H9 (cell line): ENCODE measurements around the gene TYW1. TPM values are rescaled to one million over a fixed set of nuclear protein-coding genes. Genes with fewer than 3 reads are reported as not detected.
"Not testable (repeated sequence)": the region's sequence is repeated elsewhere in the genome, so short reads cannot be mapped to it uniquely, and the experiment has no call there.

Experiments used
- DNase-seq: peaks from one replicate; pipeline ENCODE4 v3.0.0-alpha.2; 2017
- H2AFZ ChIP-seq: one replicate; pipeline ENCODE4 v1.6.1; 2013; ENCODE audit warnings: mild to moderate bottlenecking, low read length, control low read depth, moderate library complexity
- H2AK5ac ChIP-seq: 2 replicates; pipeline ENCODE4 v1.6.1; 2013; ENCODE audit warnings: low read length, control low read depth, mixed read lengths; ENCODE audit not compliant: insufficient read length
- H2BK120ac ChIP-seq: one replicate; pipeline ENCODE4 v1.6.1; 2013; ENCODE audit warnings: low read depth, mild to moderate bottlenecking, low read length, control low read depth, inconsistent platforms; ENCODE audit not compliant: poor library complexity, severe bottlenecking
- H2BK12ac ChIP-seq: 2 replicates; pipeline ENCODE4 v1.6.1; 2013; ENCODE audit warnings: low read length, control low read depth, mixed read lengths, low read depth; ENCODE audit not compliant: insufficient read length
- H2BK15ac ChIP-seq: 2 replicates; pipeline ENCODE4 v1.6.1; 2013; ENCODE audit warnings: low read depth, low read length, control low read depth
- H2BK20ac ChIP-seq: one replicate; pipeline ENCODE4 v1.6.1; 2013; ENCODE audit warnings: low read depth, mild to moderate bottlenecking, low read length, control low read depth, inconsistent platforms; ENCODE audit not compliant: poor library complexity, severe bottlenecking
- H2BK5ac ChIP-seq: 2 replicates; pipeline ENCODE4 v1.6.1; 2013; ENCODE audit warnings: low read length, control low read depth, mixed read lengths; ENCODE audit not compliant: insufficient read length
- H3K14ac ChIP-seq: 2 replicates; pipeline ENCODE4 v1.6.1; 2013; ENCODE audit warnings: low read length, control low read depth; ENCODE audit not compliant: insufficient read depth
- H3K18ac ChIP-seq: 2 replicates; pipeline ENCODE4 v1.6.1; 2013; ENCODE audit warnings: low read depth, mild to moderate bottlenecking, mixed read lengths, low read length, control low read depth; ENCODE audit not compliant: insufficient read length
- H3K23ac ChIP-seq: 2 replicates; pipeline ENCODE4 v1.6.1; 2013; ENCODE audit warnings: low read length, control low read depth, mixed read lengths, low read depth; ENCODE audit not compliant: insufficient read length
- H3K23me2 ChIP-seq: 2 replicates; pipeline ENCODE4 v1.6.1; 2013; ENCODE audit warnings: low read depth, mild to moderate bottlenecking, mixed read lengths, low read length, control low read depth; ENCODE audit not compliant: insufficient read length, poor library complexity, severe bottlenecking
- H3K27ac ChIP-seq: 2 replicates; pipeline ENCODE4 v1.5.1; 2013; ENCODE audit warnings: low read length, control low read depth, mixed read lengths, low read depth; ENCODE audit not compliant: insufficient read length
- H3K27me3 ChIP-seq: 2 replicates; pipeline ENCODE4 v1.6.1; 2013; ENCODE audit warnings: low read length, control low read depth, inconsistent platforms; ENCODE audit not compliant: insufficient read depth
- H3K4ac ChIP-seq: 2 replicates; pipeline ENCODE4 v1.6.1; 2013; ENCODE audit warnings: low read depth, mild to moderate bottlenecking, control low read depth, inconsistent platforms, low read length, moderate library complexity
- H3K4me1 ChIP-seq: 2 replicates; pipeline ENCODE4 v1.6.1; 2013; ENCODE audit warnings: low read length, control low read depth, inconsistent platforms; ENCODE audit not compliant: insufficient read depth
- H3K4me2 ChIP-seq: 2 replicates; pipeline ENCODE4 v1.6.1; 2013; ENCODE audit warnings: low read length, control low read depth, mixed read lengths; ENCODE audit not compliant: insufficient read length, insufficient read depth
- H3K56ac ChIP-seq: 2 replicates; pipeline ENCODE4 v1.6.1; 2013; ENCODE audit warnings: low read depth, mild to moderate bottlenecking, mixed read lengths, low read length, control low read depth; ENCODE audit not compliant: insufficient read length
- H3K79me1 ChIP-seq: 2 replicates; pipeline ENCODE4 v1.6.1; 2013; ENCODE audit warnings: low read depth, mild to moderate bottlenecking, moderate library complexity, low read length, control low read depth, inconsistent platforms; ENCODE audit not compliant: insufficient read depth, poor library complexity, severe bottlenecking
- H3K79me2 ChIP-seq: 2 replicates; pipeline ENCODE4 v1.6.1; 2013; ENCODE audit warnings: low read length, control low read depth, inconsistent platforms; ENCODE audit not compliant: insufficient read depth
- H3K9ac ChIP-seq: 2 replicates; pipeline ENCODE4 v1.6.1; 2013; ENCODE audit warnings: low read length, control low read depth, mixed read lengths; ENCODE audit not compliant: insufficient read length; ENCODE audit errors: extremely low read depth
- H3K9me3 ChIP-seq: one replicate; pipeline ENCODE4 v1.6.1; 2013; ENCODE audit warnings: low read depth, low read length, inconsistent platforms; ENCODE audit not compliant: control insufficient read depth
- H3T11ph ChIP-seq: one replicate; pipeline ENCODE4 v1.6.1; 2013; ENCODE audit warnings: mild to moderate bottlenecking, low read length, control low read depth, inconsistent platforms
- H4K20me1 ChIP-seq: one replicate; pipeline ENCODE4 v1.6.1; 2013; ENCODE audit not compliant: control insufficient read depth, insufficient read length, insufficient read depth
- H4K5ac ChIP-seq: 2 replicates; pipeline ENCODE4 v1.6.1; 2013; ENCODE audit warnings: low read depth, mild to moderate bottlenecking, mixed read lengths, low read length, control low read depth; ENCODE audit not compliant: insufficient read length
- H4K8ac ChIP-seq: replicated peaks from 2 replicates; pipeline ENCODE4 v1.6.1; 2013; ENCODE audit warnings: low read length, control low read depth, mixed read lengths, low read depth; ENCODE audit not compliant: insufficient read length
- H4K91ac ChIP-seq: 2 replicates; pipeline ENCODE4 v1.6.1; 2013; ENCODE audit warnings: low read depth, mild to moderate bottlenecking, moderate library complexity, mixed read lengths, low read length, control low read depth; ENCODE audit not compliant: insufficient read length
- H3K27ac Mint-ChIP-seq, 3 experiments: 2 replicates in 2 of 3; 3 replicates in 1 of 3; pipeline ENCODE4 v1.8.0; 2020 to 2021; ENCODE audit warnings: mixed read lengths in 3 of 3, mild to moderate bottlenecking in 1 of 3, moderate library complexity in 1 of 3
- H3K27me3 Mint-ChIP-seq: 2 replicates; pipeline ENCODE4 v1.8.0; 2021; ENCODE audit warnings: low read depth, mild to moderate bottlenecking, moderate library complexity, mixed read lengths
- H3K36me3 Mint-ChIP-seq, 3 experiments: 2 replicates in 2 of 3; 3 replicates in 1 of 3; pipeline ENCODE4 v1.8.0; 2020 to 2021; ENCODE audit warnings: low read depth in 3 of 3, mixed read lengths in 3 of 3; ENCODE audit not compliant: insufficient read depth in 1 of 3
- H3K4me1 Mint-ChIP-seq, 2 experiments: 2 replicates each; pipeline ENCODE4 v1.8.0; 2020; ENCODE audit warnings: mixed read lengths in 2 of 2
- H3K4me3 Mint-ChIP-seq, 2 experiments: 2 replicates in 1 of 2; 3 replicates in 1 of 2; pipeline ENCODE4 v1.8.0; 2020 to 2021; ENCODE audit warnings: mild to moderate bottlenecking in 2 of 2, mixed read lengths in 2 of 2, moderate library complexity in 1 of 2
- H3K9me3 Mint-ChIP-seq, 2 experiments: 2 replicates in 1 of 2; 3 replicates in 1 of 2; pipeline ENCODE4 v1.8.0; 2020; ENCODE audit warnings: mild to moderate bottlenecking in 2 of 2, mixed read lengths in 2 of 2, moderate library complexity in 1 of 2
- WGBS: extraction: QIAGEN DNeasy Blood & Tissue Kit; methylation state at CpG from one replicate; pipeline ENCODE4 v1.1.7; 2013; ENCODE audit warnings: missing lambda C conversion rate, low lambda C conversion rate, mixed read lengths; ENCODE audit not compliant: insufficient read length; ENCODE audit errors: extremely low coverage; 5-methylcytosine and 5-hydroxymethylcytosine counted together
- total RNA-seq: library from RNA; stranded (reverse); gene quantifications from 2 replicates; pipeline ENCODE4 v1.2.1, GENCODE V29; 2021

The TYW1 gene
- total RNA-seq, 1 experiment from 2014 or later: 22.3 TPM

DNA sequence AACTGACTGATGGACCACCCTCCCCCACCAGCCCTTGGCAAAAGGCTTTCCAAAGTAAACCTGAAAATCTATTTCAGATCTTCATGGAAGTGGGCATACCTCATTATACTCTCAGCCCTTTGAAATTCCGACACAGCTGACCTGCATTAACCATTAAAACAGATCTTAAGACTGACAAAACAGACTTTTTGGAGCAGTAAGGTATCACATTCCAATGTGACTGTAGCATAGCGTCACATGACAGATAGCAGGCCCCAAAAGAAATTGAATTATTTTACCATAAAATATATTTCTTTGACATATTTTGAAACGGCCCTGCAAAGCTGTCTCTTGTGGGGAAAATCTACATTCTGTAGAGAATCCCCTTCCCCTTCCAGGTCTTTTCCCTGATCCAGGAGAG lies 269.4 kb downstream of the TYW1 start:
- not testable (repeated sequence) for H3K79me1 ChIP-seq, H3K14ac ChIP-seq, H3K27me3 ChIP-seq, H2BK120ac ChIP-seq, H3K56ac ChIP-seq, H3K4me3 Mint-ChIP-seq, H3K9me3 Mint-ChIP-seq, H2BK12ac ChIP-seq, H3K27me3 Mint-ChIP-seq, H2AK5ac ChIP-seq, H3K4me1 Mint-ChIP-seq, H4K8ac ChIP-seq, H3K18ac ChIP-seq, H2BK20ac ChIP-seq, H2AFZ ChIP-seq, H3K9me3 ChIP-seq, H3K27ac ChIP-seq, H2BK15ac ChIP-seq, H4K91ac ChIP-seq, H3T11ph ChIP-seq, H3K79me2 ChIP-seq, H4K20me1 ChIP-seq, DNase-seq, H2BK5ac ChIP-seq, H3K4ac ChIP-seq, H3K23ac ChIP-seq, H3K4me1 ChIP-seq, H3K4me2 ChIP-seq, H3K9ac ChIP-seq, H4K5ac ChIP-seq, H3K23me2 ChIP-seq, H3K27ac Mint-ChIP-seq
- no CpG with 5 or more reads among the region's 3 CpGs for WGBS
- H3K36me3 Mint-ChIP-seq: peaks cover 1 to 10% (median 8%) of the 10 kb centered on the region in 3 experiments; a peak in 4 of 7 replicates
